Neural progenitor cell (in vitro differentiated cells): ENCODE data around the gene MORN3. TPM values are rescaled to one million over a fixed set of nuclear protein-coding genes. Genes with fewer than 3 reads are reported as not detected.
"Not testable (repeated sequence)": the region's sequence is repeated elsewhere in the genome, so short reads cannot be mapped to it uniquely, and the experiment has no call there.

ENCODE experiments used
- DNase-seq: peaks from one replicate; pipeline ENCODE4 v3.0.0-alpha.2; 2016; ENCODE audit warnings: low spot score
- H2AFZ ChIP-seq: fragments of 200-600 bp; sonication (generic); replicated peaks from 2 replicates; pipeline ENCODE4 v1.6.1; 2016; ENCODE audit warnings: antibody characterized with exemption
- H3F3A ChIP-seq: fragments of 200-600 bp; sonication (generic); 2 replicates; pipeline ENCODE4 v1.6.1; 2016; ENCODE audit warnings: antibody characterized with exemption, low read depth
- H3K27ac ChIP-seq: fragments of 200-600 bp; sonication (generic); 2 replicates; pipeline ENCODE4 v1.5.1; 2016; ENCODE audit warnings: mild to moderate bottlenecking
- H3K27me3 ChIP-seq: fragments of 200-600 bp; sonication (generic); 2 replicates; pipeline ENCODE4 v1.6.1; 2016; ENCODE audit warnings: mild to moderate bottlenecking, moderate library complexity
- H3K36me3 ChIP-seq: fragments of 200-600 bp; sonication (generic); 2 replicates; pipeline ENCODE4 v1.5.1; 2016
- H3K4me1 ChIP-seq: fragments of 200-600 bp; sonication (generic); 2 replicates; pipeline ENCODE4 v1.6.1; 2016; ENCODE audit warnings: mixed run types
- H3K4me2 ChIP-seq: fragments of 200-600 bp; sonication (generic); 2 replicates; pipeline ENCODE4 v1.6.1; 2016
- H3K4me3 ChIP-seq: fragments of 200-600 bp; sonication (generic); 2 replicates; pipeline ENCODE4 v1.5.1; 2016
- H3K79me2 ChIP-seq: fragments of 200-600 bp; sonication (generic); 2 replicates; pipeline ENCODE4 v1.6.1; 2016; ENCODE audit warnings: low read depth
- H3K9ac ChIP-seq: fragments of 200-600 bp; sonication (generic); 2 replicates; pipeline ENCODE4 v1.6.1; 2016
- H3K9me3 ChIP-seq: fragments of 200-600 bp; sonication (generic); 2 replicates; pipeline ENCODE4 v1.5.1; 2016; ENCODE audit warnings: low read depth
- H4K20me1 ChIP-seq: fragments of 200-600 bp; sonication (generic); 2 replicates; pipeline ENCODE4 v1.6.1; 2016; ENCODE audit warnings: low read depth
- H3K27ac Mint-ChIP-seq: 3 replicates; pipeline ENCODE4 v1.8.0; 2021; ENCODE audit warnings: mixed read lengths
- H3K27me3 Mint-ChIP-seq: 2 replicates; pipeline ENCODE4 v1.8.0; 2022; ENCODE audit warnings: low read depth, mild to moderate bottlenecking, inconsistent platforms, moderate library complexity, mixed read lengths; ENCODE audit not compliant: insufficient read depth
- H3K36me3 Mint-ChIP-seq: 3 replicates; pipeline ENCODE4 v1.8.0; 2021; ENCODE audit warnings: mixed read lengths
- H3K4me1 Mint-ChIP-seq: 3 replicates; pipeline ENCODE4 v1.8.0; 2021; ENCODE audit warnings: mixed read lengths
- H3K4me3 Mint-ChIP-seq: 3 replicates; pipeline ENCODE4 v1.8.0; 2021; ENCODE audit warnings: mild to moderate bottlenecking, moderate library complexity, mixed read lengths
- H3K9me3 Mint-ChIP-seq: 3 replicates; pipeline ENCODE4 v1.8.0; 2020; ENCODE audit warnings: mixed read lengths
- EZH2 ChIP-seq: fragments of 200-600 bp; sonication (generic); IDR thresholded peaks from 2 replicates; pipeline ENCODE4 v1.6.1; 2017; ENCODE audit warnings: antibody characterized with exemption, mild to moderate bottlenecking, moderate library complexity
- EZH2phosphoT487 ChIP-seq: fragments of 200-600 bp; sonication (generic); IDR thresholded peaks from 2 replicates; pipeline ENCODE4 v1.6.1; 2017; ENCODE audit warnings: antibody characterized with exemption
- total RNA-seq: library from RNA; depleted of rRNA; stranded (reverse); fragments of >200 nt; gene quantifications from 2 replicates; pipeline ENCODE4 v1.2.3, GENCODE V29; 2015; ENCODE audit warnings: low replicate concordance
- TF ChIP-seq, protein P1 (sequence below): fragments of 200-600 bp; sonication (generic); IDR thresholded peaks from 2 replicates; pipeline ENCODE4 v1.5.1; 2017; ENCODE audit warnings: antibody characterized with exemption, mild to moderate bottlenecking

MORN3 gene
- total RNA-seq, 1 donor from 2014 or later: 0.19 TPM

GRCh38 chr12:121673013-121673511 is 3.6 kb upstream of the MORN3 start:
- peak overlapping the region; percentile 79 for H3K4me3 Mint-ChIP-seq
- H3K4me3 ChIP-seq: peak overlapping the region; percentile 59
- H3K9me3 Mint-ChIP-seq: no peaks in the 10 kb centered on the region
- H3K4me1 Mint-ChIP-seq: peaks cover 15% of the 10 kb centered on the region
- no peaks in the 10 kb centered on the region for H3K79me2 ChIP-seq
- H3K27me3 ChIP-seq: no peaks in the 10 kb centered on the region
- H3K9ac ChIP-seq: no peak overlapping the region
- peak overlapping the region; percentile 92 for H2AFZ ChIP-seq
- no peaks in the 10 kb centered on the region for H3K36me3 Mint-ChIP-seq
- H3K9me3 ChIP-seq: no peaks in the 10 kb centered on the region
- H3K4me1 ChIP-seq: peaks cover 2% of the 10 kb centered on the region
- H3F3A ChIP-seq: peaks cover 35% of the 10 kb centered on the region
- DNase-seq: no peak
- no peaks in the 10 kb centered on the region for H3K36me3 ChIP-seq
- peak overlapping the region; percentile 78 for H3K4me2 ChIP-seq
- TF ChIP-seq, protein P1, sequence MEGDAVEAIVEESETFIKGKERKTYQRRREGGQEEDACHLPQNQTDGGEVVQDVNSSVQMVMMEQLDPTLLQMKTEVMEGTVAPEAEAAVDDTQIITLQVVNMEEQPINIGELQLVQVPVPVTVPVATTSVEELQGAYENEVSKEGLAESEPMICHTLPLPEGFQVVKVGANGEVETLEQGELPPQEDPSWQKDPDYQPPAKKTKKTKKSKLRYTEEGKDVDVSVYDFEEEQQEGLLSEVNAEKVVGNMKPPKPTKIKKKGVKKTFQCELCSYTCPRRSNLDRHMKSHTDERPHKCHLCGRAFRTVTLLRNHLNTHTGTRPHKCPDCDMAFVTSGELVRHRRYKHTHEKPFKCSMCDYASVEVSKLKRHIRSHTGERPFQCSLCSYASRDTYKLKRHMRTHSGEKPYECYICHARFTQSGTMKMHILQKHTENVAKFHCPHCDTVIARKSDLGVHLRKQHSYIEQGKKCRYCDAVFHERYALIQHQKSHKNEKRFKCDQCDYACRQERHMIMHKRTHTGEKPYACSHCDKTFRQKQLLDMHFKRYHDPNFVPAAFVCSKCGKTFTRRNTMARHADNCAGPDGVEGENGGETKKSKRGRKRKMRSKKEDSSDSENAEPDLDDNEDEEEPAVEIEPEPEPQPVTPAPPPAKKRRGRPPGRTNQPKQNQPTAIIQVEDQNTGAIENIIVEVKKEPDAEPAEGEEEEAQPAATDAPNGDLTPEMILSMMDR: no peak
- TF ChIP-seq EZH2: no peak
- TF ChIP-seq EZH2phosphoT487: no peak
- H3K27me3 Mint-ChIP-seq: peaks cover 9% of the 10 kb centered on the region
- H3K27ac ChIP-seq: no peak overlapping the region
- H3K27ac Mint-ChIP-seq: no peak overlapping the region
- no peaks in the 10 kb centered on the region for H4K20me1 ChIP-seq

DNA sequence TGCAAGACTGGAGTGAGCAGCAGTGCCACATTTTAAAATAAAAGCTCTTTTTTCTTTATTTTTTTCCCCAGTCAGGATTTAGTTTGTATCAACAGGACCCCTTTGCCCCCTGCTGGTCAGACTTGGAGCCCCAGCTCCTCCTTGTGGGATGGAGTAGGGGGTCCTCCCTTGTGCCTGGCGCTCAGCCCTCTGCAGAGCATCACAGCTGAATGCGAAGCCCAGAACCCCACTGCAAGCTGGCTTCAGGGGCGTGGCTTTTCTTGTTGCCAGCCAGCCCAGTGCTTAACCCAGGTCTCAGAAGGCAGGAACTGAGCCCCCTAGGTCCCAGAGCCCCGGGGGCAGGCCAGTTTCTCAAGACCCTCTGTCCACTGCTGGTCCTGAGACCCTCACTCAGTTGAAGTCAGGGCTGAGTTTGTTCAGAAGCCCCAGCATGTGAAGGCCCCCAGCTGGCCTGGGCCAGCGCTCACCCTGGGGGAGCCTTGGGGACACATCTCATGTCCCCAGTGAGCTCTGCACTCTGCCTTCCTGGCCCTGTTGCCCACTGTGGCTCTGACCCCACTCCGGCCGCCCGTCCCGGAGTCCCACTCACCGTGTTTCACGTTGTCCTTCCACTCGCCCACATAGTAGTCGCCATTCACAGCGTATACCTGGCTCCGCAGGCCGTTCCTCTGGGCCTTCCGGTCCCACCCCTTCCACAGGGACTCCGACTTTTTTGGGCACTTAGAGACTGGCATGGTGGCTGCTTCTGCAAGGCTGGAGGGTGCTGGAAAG is 519 bp downstream of the MORN3 start:
- peaks cover 19% of the 10 kb centered on the region for H3K4me1 Mint-ChIP-seq
- TF ChIP-seq EZH2: no peak
- TF ChIP-seq, protein P1: peak; percentile 69
- peaks cover 8% of the 10 kb centered on the region for H3K79me2 ChIP-seq
- peak; percentile 86 for DNase-seq
- H3K27me3 Mint-ChIP-seq: peaks cover 10% of the 10 kb centered on the region
- H4K20me1 ChIP-seq: no peaks in the 10 kb centered on the region
- no peak overlapping the region for H3K4me3 Mint-ChIP-seq
- H3K27me3 ChIP-seq: no peaks in the 10 kb centered on the region
- H3K9me3 ChIP-seq: no peaks in the 10 kb centered on the region
- H3K9ac ChIP-seq: no peak overlapping the region
- peaks cover 30% of the 10 kb centered on the region for H3F3A ChIP-seq
- no peak overlapping the region for H2AFZ ChIP-seq
- no peak overlapping the region for H3K4me3 ChIP-seq
- H3K36me3 Mint-ChIP-seq: peaks cover 2% of the 10 kb centered on the region
- peaks cover 6% of the 10 kb centered on the region for H3K4me1 ChIP-seq
- H3K36me3 ChIP-seq: no peaks in the 10 kb centered on the region
- H3K9me3 Mint-ChIP-seq: no peaks in the 10 kb centered on the region
- no peak overlapping the region for H3K27ac ChIP-seq
- H3K27ac Mint-ChIP-seq: peak overlapping the region; percentile 47
- H3K4me2 ChIP-seq: no peak overlapping the region

DNA sequence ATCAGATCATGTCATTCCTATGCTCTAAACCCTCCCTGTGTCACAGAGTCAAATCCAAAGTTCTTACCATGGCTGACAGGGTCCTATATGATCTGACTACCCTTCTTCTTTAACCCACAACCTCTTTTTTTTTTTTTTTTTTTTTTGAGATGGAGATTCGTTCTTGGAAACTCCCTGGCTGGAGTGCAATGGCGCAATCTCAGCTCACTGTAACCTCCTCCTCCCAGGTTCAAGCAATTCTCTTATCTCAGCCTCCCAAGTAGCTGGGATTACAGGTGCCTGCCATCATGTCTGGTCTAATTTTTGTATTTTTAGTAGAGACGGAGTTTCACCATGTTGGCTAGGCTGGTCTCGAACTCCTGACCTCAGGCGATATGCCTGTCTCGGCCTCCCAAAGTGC is 2.6 kb downstream of the MORN3 start:
- Mint-ChIP-seq H3K4me1 (peaks cover 12% of the 10 kb centered on the region), H3K27me3 (peaks cover 10% of the 10 kb centered on the region)
- H3K36me3 ChIP-seq, H4K20me1 ChIP-seq, H3K27ac ChIP-seq, H3K9me3 ChIP-seq, H3K27ac Mint-ChIP-seq, H3K27me3 ChIP-seq, H3K4me3 Mint-ChIP-seq, H3K4me1 ChIP-seq, H3K9me3 Mint-ChIP-seq, H3K4me2 ChIP-seq, H3K4me3 ChIP-seq, H3K9ac ChIP-seq, H3K36me3 Mint-ChIP-seq, DNase-seq, H3K79me2 ChIP-seq, H2AFZ ChIP-seq: not testable (repeated sequence)
- H3F3A ChIP-seq: peaks cover 25% of the 10 kb centered on the region

DNA sequence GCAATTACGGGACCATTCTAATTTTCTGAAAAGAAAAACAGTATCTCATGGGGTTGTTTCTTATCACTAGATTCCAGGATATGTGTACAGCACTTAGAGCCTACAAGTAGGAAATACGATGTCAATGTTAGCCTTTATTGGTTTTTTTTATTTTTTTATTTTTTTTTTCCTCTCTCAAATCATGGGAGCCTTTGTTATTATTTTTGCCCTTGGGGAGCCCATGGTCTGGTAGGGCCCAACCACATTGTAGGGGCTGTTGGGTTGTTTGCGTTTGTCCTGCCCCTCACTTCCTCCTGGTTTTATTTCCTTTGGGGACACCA is 5.9 kb downstream of the MORN3 start:
- TF ChIP-seq EZH2: no peak
- no peak for TF ChIP-seq EZH2phosphoT487
- TF ChIP-seq, protein P1: no peak
- Mint-ChIP-seq H3K4me1 (peaks cover 27% of the 10 kb centered on the region), H3K27ac (no peak overlapping the region), H3K27me3 (peaks cover 5% of the 10 kb centered on the region), H3K36me3 (peaks cover 2% of the 10 kb centered on the region), H3K9me3 (no peaks in the 10 kb centered on the region), H3K4me3 (no peak overlapping the region)
- Histone ChIP-seq H3K27ac (no peak overlapping the region), H3K9ac (no peak overlapping the region), H2AFZ (peak overlapping the region; percentile 37), H3F3A (peaks cover 30% of the 10 kb centered on the region), H3K4me2 (peak overlapping the region; percentile 74), H3K9me3 (no peaks in the 10 kb centered on the region), H3K79me2 (peaks cover 8% of the 10 kb centered on the region), H3K4me1 (peaks cover 18% of the 10 kb centered on the region), H3K4me3 (peak overlapping the region; percentile 50), H4K20me1 (no peaks in the 10 kb centered on the region), H3K36me3 (no peaks in the 10 kb centered on the region), H3K27me3 (no peaks in the 10 kb centered on the region)
- no peak for DNase-seq

DNA sequence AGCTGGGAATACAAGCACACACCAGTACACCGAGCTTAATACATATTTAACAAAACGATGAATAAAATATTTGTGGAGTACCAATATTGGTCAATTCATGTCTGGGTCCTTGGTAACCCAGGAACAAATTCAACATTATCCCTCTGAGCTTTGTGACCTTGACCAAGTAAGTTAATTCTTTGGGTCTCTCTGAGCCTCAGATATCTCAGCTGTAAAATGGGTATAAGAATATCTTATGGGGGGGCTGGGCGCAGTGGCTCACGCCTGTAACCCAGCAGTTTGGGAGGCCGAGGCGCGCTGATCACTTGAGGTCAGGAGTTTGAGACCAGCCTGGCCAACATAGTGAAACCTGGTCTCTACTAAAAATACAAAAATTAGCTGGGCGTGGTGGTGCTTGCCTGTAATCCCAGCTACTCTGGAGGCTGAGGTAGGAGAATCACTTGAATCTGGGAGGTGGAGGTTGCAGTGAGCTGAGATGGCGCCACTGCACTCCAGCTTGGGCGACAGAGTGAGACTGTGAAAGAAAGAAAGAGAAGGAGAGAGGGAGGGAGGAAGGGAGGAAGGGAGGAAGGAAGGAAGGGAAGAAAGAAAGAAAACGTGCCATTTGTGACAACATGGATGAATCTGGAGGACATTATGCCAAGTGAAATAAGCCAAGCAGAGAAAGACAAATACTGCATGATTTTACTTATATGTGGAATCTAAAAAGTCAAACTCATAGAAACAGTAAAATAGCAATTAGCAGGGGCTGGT is 7.9 kb downstream of the MORN3 start:
- not testable (repeated sequence) for H3K27me3 Mint-ChIP-seq, H3K27me3 ChIP-seq, H4K20me1 ChIP-seq, H3K36me3 ChIP-seq, H3K36me3 Mint-ChIP-seq, H3K27ac ChIP-seq, DNase-seq, H2AFZ ChIP-seq, H3K9me3 Mint-ChIP-seq, H3K4me3 ChIP-seq, H3K9ac ChIP-seq, H3K79me2 ChIP-seq, H3K4me2 ChIP-seq, H3K4me3 Mint-ChIP-seq, H3K9me3 ChIP-seq
- Mint-ChIP-seq H3K4me1 (peaks cover 32% of the 10 kb centered on the region), H3K27ac (peak overlapping the region; percentile 50)
- Histone ChIP-seq H3F3A (peaks cover 40% of the 10 kb centered on the region), H3K4me1 (peaks cover 18% of the 10 kb centered on the region)
